ENCODE measurements around the gene USHBP1. TPM values are rescaled to one million over a fixed set of nuclear protein-coding genes. Genes with fewer than 3 reads are reported as not detected.

The USHBP1 gene
- total and polyA plus RNA-seq, 4 donors, result 6.2 to 12.3 (median 11.6) TPM

DNA sequence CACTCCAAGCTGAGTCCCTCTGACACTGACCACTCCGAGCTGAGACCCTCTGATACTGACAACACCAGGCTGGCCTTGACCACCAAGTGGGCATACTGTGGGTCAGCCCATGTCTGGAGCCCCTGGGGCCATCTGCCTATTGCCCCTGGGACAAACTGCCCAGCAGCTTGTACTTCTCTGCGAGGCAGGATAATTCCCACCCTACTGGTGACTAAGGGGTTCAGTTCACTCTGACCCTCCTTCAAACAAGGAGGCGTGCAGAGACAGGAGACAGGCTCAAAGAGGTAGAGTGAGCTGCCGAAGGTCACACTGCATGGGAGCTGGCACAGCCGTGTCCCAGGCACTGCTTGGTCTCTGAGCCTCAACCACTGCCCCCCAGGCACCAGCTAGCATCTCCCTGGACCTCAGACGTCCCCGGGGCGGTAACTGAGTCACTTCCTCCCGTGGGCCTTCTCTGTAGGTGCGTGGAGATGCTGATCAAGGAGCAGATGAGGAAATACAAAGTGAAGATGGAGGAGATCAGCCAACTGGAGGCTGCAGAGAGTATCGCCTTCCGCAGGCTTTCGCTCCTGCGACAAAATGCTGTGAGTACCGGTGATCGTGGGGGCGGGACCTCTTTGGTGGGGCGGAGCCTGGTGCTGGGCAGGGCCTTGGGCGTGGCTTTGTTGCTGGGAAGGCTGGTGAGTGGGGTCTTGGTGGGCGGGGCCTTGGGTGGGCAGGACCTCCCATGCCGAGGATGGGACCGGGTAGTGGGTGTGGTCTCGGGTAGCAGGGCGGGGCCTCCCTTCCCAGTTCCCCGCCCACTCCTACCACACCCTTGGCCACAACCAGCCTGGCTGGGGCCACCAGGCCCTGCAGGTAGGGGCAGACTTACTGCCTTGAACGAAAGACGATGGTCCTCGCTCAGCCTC is 55.2 kb downstream of the USHBP1 start:
- ATAC-seq (ENCODE audit: insufficient read depth, low FRiP score), result no peak
- no peaks in the 10 kb centered on the region for H3K27me3 ChIP-seq (ENCODE audit: control insufficient read depth in 3 of 3, insufficient read depth in 3 of 3, low read length in 2 of 3)
- 80% methylated on average over 28 of the region's 28 CpGs for WGBS, 2 donors
- TF ChIP-seq, protein P1, sequence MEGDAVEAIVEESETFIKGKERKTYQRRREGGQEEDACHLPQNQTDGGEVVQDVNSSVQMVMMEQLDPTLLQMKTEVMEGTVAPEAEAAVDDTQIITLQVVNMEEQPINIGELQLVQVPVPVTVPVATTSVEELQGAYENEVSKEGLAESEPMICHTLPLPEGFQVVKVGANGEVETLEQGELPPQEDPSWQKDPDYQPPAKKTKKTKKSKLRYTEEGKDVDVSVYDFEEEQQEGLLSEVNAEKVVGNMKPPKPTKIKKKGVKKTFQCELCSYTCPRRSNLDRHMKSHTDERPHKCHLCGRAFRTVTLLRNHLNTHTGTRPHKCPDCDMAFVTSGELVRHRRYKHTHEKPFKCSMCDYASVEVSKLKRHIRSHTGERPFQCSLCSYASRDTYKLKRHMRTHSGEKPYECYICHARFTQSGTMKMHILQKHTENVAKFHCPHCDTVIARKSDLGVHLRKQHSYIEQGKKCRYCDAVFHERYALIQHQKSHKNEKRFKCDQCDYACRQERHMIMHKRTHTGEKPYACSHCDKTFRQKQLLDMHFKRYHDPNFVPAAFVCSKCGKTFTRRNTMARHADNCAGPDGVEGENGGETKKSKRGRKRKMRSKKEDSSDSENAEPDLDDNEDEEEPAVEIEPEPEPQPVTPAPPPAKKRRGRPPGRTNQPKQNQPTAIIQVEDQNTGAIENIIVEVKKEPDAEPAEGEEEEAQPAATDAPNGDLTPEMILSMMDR (IDR thresholded peaks at IDR 0.05; ENCODE audit: control extremely low read depth, extremely low read depth), result no peak
- no peak for DNase-seq
- H3K27ac ChIP-seq (ENCODE audit: low read depth in 1 of 2, low read length in 1 of 2), result no peak overlapping the region
- no peak overlapping the region for H3K9ac ChIP-seq (ENCODE audit: insufficient read depth in 1 of 2, low read length in 2 of 2)
- no peaks in the 10 kb centered on the region for H3K9me3 ChIP-seq (ENCODE audit: control insufficient read depth in 4 of 4, insufficient read depth in 3 of 4, low read length in 3 of 4)
- no peaks in the 10 kb centered on the region for H3K4me1 ChIP-seq (ENCODE audit: control insufficient read depth in 5 of 5, insufficient read depth in 5 of 5, low read length in 5 of 5)
- H3K36me3 ChIP-seq (ENCODE audit: control insufficient read depth in 4 of 4, insufficient read depth in 4 of 4, low read length in 4 of 4), result peaks cover 9 to 68% (median 22%) of the 10 kb centered on the region in 4 donors
- H3K4me3 ChIP-seq, result no peak overlapping the region

DNA sequence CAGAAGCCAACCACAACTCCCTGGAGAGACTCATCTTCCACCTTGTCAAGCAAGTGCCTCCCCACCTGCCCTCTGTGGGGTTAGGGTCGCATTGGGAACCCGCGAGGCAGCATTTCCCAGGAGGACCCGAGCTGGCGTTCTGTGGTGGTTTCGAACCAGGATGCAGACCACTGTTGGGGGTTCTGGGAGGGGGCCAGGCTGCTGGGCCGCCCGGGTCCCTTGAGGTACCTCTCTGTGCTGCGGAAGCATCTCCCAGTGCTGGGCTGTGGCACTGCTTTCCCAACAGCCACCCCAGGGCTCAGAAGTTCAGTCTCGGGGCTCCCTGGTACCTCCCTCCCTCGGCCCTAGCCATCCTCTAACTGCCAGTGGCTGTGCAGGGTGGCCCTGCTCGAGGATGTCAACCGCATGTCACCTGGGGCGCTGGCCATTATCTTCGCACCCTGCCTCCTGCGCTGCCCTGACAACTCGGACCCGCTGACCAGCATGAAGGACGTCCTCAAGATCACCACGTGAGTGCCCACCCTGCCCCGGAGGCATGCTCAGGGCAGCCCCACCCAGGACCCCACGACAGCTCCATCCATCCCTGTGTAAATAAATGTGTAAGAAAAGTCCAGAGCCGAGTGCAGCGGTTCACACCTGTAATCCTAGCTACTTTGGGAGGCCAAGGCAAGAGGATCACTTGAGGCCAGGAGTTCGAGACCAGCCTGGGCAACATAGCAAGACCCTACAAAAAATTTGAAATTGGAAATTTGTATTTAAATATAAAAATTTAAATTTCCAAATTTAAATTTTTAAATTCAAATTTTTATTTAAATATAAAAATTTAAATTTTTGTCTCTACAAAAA is 57.6 kb downstream of the USHBP1 start:
- no peak overlapping the region for H3K4me3 ChIP-seq
- H3K27ac ChIP-seq (ENCODE audit: low read depth in 1 of 2, low read length in 1 of 2), result no peak overlapping the region
- WGBS, 2 donors, result 96 to 97% methylated on average over 25 of the region's 25 CpGs
- DNase-seq, result no peak
- no peaks in the 10 kb centered on the region for H3K4me1 ChIP-seq (ENCODE audit: control insufficient read depth in 5 of 5, insufficient read depth in 5 of 5, low read length in 5 of 5)
- TF ChIP-seq, protein P1 (IDR thresholded peaks at IDR 0.05; ENCODE audit: control extremely low read depth, extremely low read depth), result no peak
- peaks cover 13 to 73% (median 30%) of the 10 kb centered on the region in 4 donors for H3K36me3 ChIP-seq (ENCODE audit: control insufficient read depth in 4 of 4, insufficient read depth in 4 of 4, low read length in 4 of 4)
- H3K9me3 ChIP-seq (ENCODE audit: control insufficient read depth in 4 of 4, insufficient read depth in 3 of 4, low read length in 3 of 4), result no peaks in the 10 kb centered on the region
- no peak for ATAC-seq (ENCODE audit: insufficient read depth, low FRiP score)
- H3K9ac ChIP-seq (ENCODE audit: insufficient read depth in 1 of 2, low read length in 2 of 2), result no peak overlapping the region
- H3K27me3 ChIP-seq (ENCODE audit: control insufficient read depth in 3 of 3, insufficient read depth in 3 of 3, low read length in 2 of 3), result no peaks in the 10 kb centered on the region

DNA sequence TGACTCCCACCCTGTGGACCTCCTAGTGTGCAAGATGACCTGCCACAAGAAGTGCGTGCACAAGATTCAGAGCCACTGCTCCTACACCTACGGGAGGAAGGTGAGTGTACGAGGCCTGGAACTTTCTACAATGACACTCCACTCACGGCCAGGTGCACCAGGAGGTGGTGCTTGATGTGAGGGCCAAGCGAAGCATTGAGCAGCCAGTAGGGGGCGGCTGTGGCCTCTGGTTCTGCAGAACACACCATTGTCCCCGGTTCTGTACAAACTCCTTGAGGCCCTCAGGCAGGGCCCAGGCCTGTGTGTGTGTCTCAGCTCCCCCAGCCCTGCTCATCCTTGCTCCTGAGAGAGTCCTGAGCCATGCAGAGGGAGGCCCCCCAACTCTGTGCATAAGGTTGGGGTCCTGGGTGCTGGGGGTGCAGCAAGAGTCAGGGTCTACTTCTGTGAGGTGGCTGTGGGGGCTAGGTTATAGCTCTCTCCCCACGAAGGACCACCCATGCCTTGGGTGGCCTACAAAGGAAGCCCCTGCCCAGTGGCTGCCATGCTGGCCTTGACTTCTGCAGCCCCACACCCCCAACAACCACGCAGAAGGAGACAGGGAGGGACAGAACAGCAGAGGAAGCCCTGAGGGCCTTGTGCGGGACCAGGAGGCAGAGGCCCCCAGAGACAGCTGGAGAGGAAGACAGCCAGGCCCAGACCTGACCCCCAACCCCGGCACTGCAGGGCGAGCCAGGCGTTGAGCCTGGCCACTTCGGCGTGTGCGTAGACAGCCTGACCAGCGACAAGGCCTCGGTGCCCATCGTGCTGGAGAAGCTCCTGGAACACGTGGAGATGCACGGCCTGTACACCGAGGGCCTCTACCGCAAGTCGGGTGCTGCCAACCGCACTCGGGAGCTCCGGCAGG is 59.1 kb downstream of the USHBP1 start:
- DNase-seq (peak in 2 of 3 donors; percentile 35 to 54), ATAC-seq (ENCODE audit: insufficient read depth, low FRiP score) (peak; percentile 29)
- H3K27me3 ChIP-seq (ENCODE audit: control insufficient read depth in 3 of 3, insufficient read depth in 3 of 3, low read length in 2 of 3), result no peaks in the 10 kb centered on the region
- TF ChIP-seq, protein P1 (IDR thresholded peaks at IDR 0.05; ENCODE audit: control extremely low read depth, extremely low read depth), result peak; percentile 63
- H3K4me1 ChIP-seq (ENCODE audit: control insufficient read depth in 5 of 5, insufficient read depth in 5 of 5, low read length in 5 of 5), result no peaks in the 10 kb centered on the region
- peaks cover 10 to 77% (median 35%) of the 10 kb centered on the region in 4 donors for H3K36me3 ChIP-seq (ENCODE audit: control insufficient read depth in 4 of 4, insufficient read depth in 4 of 4, low read length in 4 of 4)
- no peak overlapping the region for H3K9ac ChIP-seq (ENCODE audit: insufficient read depth in 1 of 2, low read length in 2 of 2)
- no peak overlapping the region for H3K27ac ChIP-seq (ENCODE audit: low read depth in 1 of 2, low read length in 1 of 2)
- whole genome bisulfite sequencing, 2 donors, result 85 to 86% methylated on average over 27 of the region's 27 CpGs
- H3K4me3 ChIP-seq, result no peak overlapping the region
- no peaks in the 10 kb centered on the region for H3K9me3 ChIP-seq (ENCODE audit: control insufficient read depth in 4 of 4, insufficient read depth in 3 of 4, low read length in 3 of 4)

Data from lung (tissue), 12 donors.